PC-3 (cell line): Measurements from ENCODE around the gene IFIT3. TPM values are rescaled to one million over a fixed set of nuclear protein-coding genes. Genes with fewer than 3 reads are reported as not detected.
A peak's percentile ranks its signal among the peaks of the same experiment; 100 is the strongest.

Experiments
- ATAC-seq: fragments of 200-7000 bp; cut with Tn5 transposase; 2 replicates; pipeline ENCODE4 v1.9.1; 2020; ENCODE audit warnings: mild to moderate bottlenecking, moderate library complexity
- BruUV-seq: library from RNA; stranded (reverse); fragments of 400-500 nt; replicated peaks from 2 replicates; lab custom pipeline; 2021; lab: Mats Ljungman, UMichigan
- CTCF ChIA-PET: fragments of 300-600 bp; sonication (Branson Sonifier 250); formaldehyde crosslinking; loops from one replicate; lab custom pipeline; 2022; ENCODE audit warnings: antibody characterized with exemption; lab: Charles Lee
- POLR2A ChIA-PET: fragments of 300-600 bp; sonication (Branson Sonifier 250); formaldehyde crosslinking; loops from one replicate; lab custom pipeline; 2022; ENCODE audit warnings: antibody characterized with exemption; ENCODE audit not compliant: unreplicated experiment; lab: Charles Lee
- DNase-seq: peaks from one replicate; pipeline ENCODE4 v3.0.0-alpha.2; 2015
- H2AFZ ChIP-seq: fragments of 300-600 bp; sonication (generic); 2 replicates; pipeline ENCODE4 v1.6.0; 2016; ENCODE audit warnings: antibody characterized with exemption, low read length
- H3F3A ChIP-seq: fragments of 300-600 bp; sonication (generic); one replicate; pipeline ENCODE4 v1.6.0; 2017; ENCODE audit warnings: antibody characterized with exemption, low read length, control low read depth, mild to moderate bottlenecking; ENCODE audit not compliant: unreplicated experiment
- H3K27ac ChIP-seq: fragments of 300-600 bp; sonication (generic); 2 replicates; pipeline ENCODE4 v1.5.1; 2016; ENCODE audit warnings: mild to moderate bottlenecking, low read length
- H3K27me3 ChIP-seq: fragments of 300-600 bp; sonication (generic); 2 replicates; pipeline ENCODE4 v1.6.1; 2016; ENCODE audit warnings: low read length, mixed read lengths
- H3K36me3 ChIP-seq: fragments of 300-600 bp; sonication (generic); 2 replicates; pipeline ENCODE4 v1.6.1; 2016; ENCODE audit warnings: low read depth, mixed run types, low read length, mixed read lengths
- H3K4me1 ChIP-seq: fragments of 300-600 bp; sonication (generic); 2 replicates; pipeline ENCODE4 v1.5.1; 2016; ENCODE audit warnings: low read length; ENCODE audit not compliant: insufficient read depth
- H3K4me2 ChIP-seq: fragments of 300-600 bp; sonication (generic); 2 replicates; pipeline ENCODE4 v1.6.0; 2016; ENCODE audit warnings: low read length
- H3K4me3 ChIP-seq: fragments of 300-600 bp; sonication (generic); 2 replicates; pipeline ENCODE4 v1.5.1; 2016; ENCODE audit warnings: mild to moderate bottlenecking, low read length, mixed read lengths
- H3K79me2 ChIP-seq: fragments of 300-600 bp; sonication (generic); 2 replicates; pipeline ENCODE4 v1.6.1; 2017; ENCODE audit warnings: low read length, mixed read lengths
- H3K9ac ChIP-seq: fragments of 300-600 bp; sonication (generic); 2 replicates; pipeline ENCODE4 v1.6.0; 2016; ENCODE audit warnings: mild to moderate bottlenecking, low read length
- H3K9me2 ChIP-seq: fragments of 300-600 bp; sonication (generic); replicated peaks from 2 replicates; pipeline ENCODE4 v1.6.1; 2016; ENCODE audit warnings: mixed run types, low read length, mixed read lengths
- H3K9me3 ChIP-seq: fragments of 300-600 bp; sonication (generic); 2 replicates; pipeline ENCODE4 v1.6.1; 2016; ENCODE audit warnings: low read length, mixed read lengths
- H4K20me1 ChIP-seq: fragments of 300-600 bp; sonication (generic); 2 replicates; pipeline ENCODE4 v1.6.1; 2016; ENCODE audit warnings: low read length, mixed read lengths
- EZH2 ChIP-seq: fragments of 300-600 bp; sonication (generic); IDR thresholded peaks from one replicate; pipeline ENCODE4 v1.6.1; 2017; ENCODE audit warnings: antibody characterized with exemption, mild to moderate bottlenecking, low read length; ENCODE audit not compliant: unreplicated experiment
- EZH2phosphoT487 ChIP-seq: fragments of 300-600 bp; sonication (generic); IDR thresholded peaks from 2 replicates; pipeline ENCODE4 v1.6.1; 2018; ENCODE audit warnings: mild to moderate bottlenecking, antibody characterized with exemption, low read length, borderline replicate concordance
- intact Hi-C: fragments of 100-400 bp; cut with micrococcal nuclease; formaldehyde crosslinking; loops from 2 replicates; pipeline ENCODE4 v1.9.0; 2023
- total RNA-seq: library from RNA; depleted of rRNA; stranded (reverse); fragments of >200 nt; gene quantifications from 2 replicates; pipeline ENCODE4 v1.2.3, GENCODE V29; 2014
- TF ChIP-seq, protein P1 (sequence below): fragments of 300-600 bp; sonication (generic); conservative IDR thresholded peaks from 2 replicates; pipeline ENCODE4 v1.5.1; 2017; ENCODE audit warnings: antibody characterized with exemption, low read depth, mild to moderate bottlenecking, low read length

The IFIT3 gene
- total RNA-seq, 1 experiment from 2014 or later, result 5.0 TPM

GRCh38 chr10:89281606-89282395, 46.0 kb upstream of the IFIT3 start:
- ATAC-seq, result no peak
- H3K9me3 ChIP-seq, result no peaks in the 10 kb centered on the region

GRCh38 chr10:89283025-89283935, 44.5 kb upstream of the IFIT3 start:
- peaks cover 4% of the 10 kb centered on the region; the same call in 1 of the 2 replicates for H3K36me3 ChIP-seq
- POLR2A ChIA-PET, result interaction anchor here (0.5 to 0.9 kb wide), 4 partner anchors 19 to 294 kb away, joined by 3 to 14 read pairs (median 5); partner anchors contain the start of gene IFIT1
- CTCF ChIA-PET, result interaction anchor here (0.6 to 0.8 kb wide), 2 partner anchors 68 to 106 kb away, joined by 3 read pairs; no protein-coding TSS in a partner anchor
- H3K9me3 ChIP-seq, result no peaks in the 10 kb centered on the region
- DNase-seq, result peak; percentile 63
- TF ChIP-seq, protein P1, sequence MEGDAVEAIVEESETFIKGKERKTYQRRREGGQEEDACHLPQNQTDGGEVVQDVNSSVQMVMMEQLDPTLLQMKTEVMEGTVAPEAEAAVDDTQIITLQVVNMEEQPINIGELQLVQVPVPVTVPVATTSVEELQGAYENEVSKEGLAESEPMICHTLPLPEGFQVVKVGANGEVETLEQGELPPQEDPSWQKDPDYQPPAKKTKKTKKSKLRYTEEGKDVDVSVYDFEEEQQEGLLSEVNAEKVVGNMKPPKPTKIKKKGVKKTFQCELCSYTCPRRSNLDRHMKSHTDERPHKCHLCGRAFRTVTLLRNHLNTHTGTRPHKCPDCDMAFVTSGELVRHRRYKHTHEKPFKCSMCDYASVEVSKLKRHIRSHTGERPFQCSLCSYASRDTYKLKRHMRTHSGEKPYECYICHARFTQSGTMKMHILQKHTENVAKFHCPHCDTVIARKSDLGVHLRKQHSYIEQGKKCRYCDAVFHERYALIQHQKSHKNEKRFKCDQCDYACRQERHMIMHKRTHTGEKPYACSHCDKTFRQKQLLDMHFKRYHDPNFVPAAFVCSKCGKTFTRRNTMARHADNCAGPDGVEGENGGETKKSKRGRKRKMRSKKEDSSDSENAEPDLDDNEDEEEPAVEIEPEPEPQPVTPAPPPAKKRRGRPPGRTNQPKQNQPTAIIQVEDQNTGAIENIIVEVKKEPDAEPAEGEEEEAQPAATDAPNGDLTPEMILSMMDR, result no peak
- TF ChIP-seq EZH2phosphoT487, result no peak
- TF ChIP-seq EZH2, result no peak
- BruUV-seq, result TSS peak; percentile 40
- H3F3A ChIP-seq, result peaks cover 12% of the 10 kb centered on the region
- intact Hi-C loops, result no loop called here
- peak overlapping the region; percentile 50 for H3K4me3 ChIP-seq
- peak overlapping the region; percentile 74 for H3K4me2 ChIP-seq
- H2AFZ ChIP-seq, result peak overlapping the region; percentile 64; the same call in 1 of the 2 replicates
- H3K4me1 ChIP-seq, result peaks cover 62% of the 10 kb centered on the region
- no peaks in the 10 kb centered on the region for H3K27me3 ChIP-seq
- H3K79me2 ChIP-seq, result peaks cover 18% of the 10 kb centered on the region
- H3K9me2 ChIP-seq, result no peaks in the 10 kb centered on the region
- H3K9ac ChIP-seq, result peak overlapping the region; percentile 63
- peak; percentile 45 for ATAC-seq
- H3K27ac ChIP-seq, result peak overlapping the region; percentile 96
- H4K20me1 ChIP-seq, result no peaks in the 10 kb centered on the region

More at GRCh38 chr10:89281606-89282395, 46.0 kb upstream of the IFIT3 start:
- BruUV-seq, result no TSS peak
- ChIA-PET POLR2A (no interaction called here), CTCF (no interaction called here)
- Histone ChIP-seq H4K20me1 (no peaks in the 10 kb centered on the region), H3K9me2 (no peaks in the 10 kb centered on the region), H3F3A (peaks cover 12% of the 10 kb centered on the region), H3K4me3 (no peak overlapping the region), H3K4me2 (peak overlapping the region; percentile 17; the same call in 1 of the 2 replicates), H3K27ac (peak overlapping the region; percentile 96), H2AFZ (no peak overlapping the region), H3K9ac (no peak overlapping the region; the same call in 1 of the 2 replicates), H3K79me2 (peaks cover 18% of the 10 kb centered on the region), H3K36me3 (no peaks in the 10 kb centered on the region), H3K27me3 (no peaks in the 10 kb centered on the region), H3K4me1 (peaks cover 74% of the 10 kb centered on the region)
- DNase-seq, result peak; percentile 64
- no peak for TF ChIP-seq EZH2
- no peak for TF ChIP-seq EZH2phosphoT487
- TF ChIP-seq, protein P1, result no peak
- intact Hi-C loops, result no loop called here
